HFF-Myc (cell line): Measurements from ENCODE around the gene CDR2L.
A peak's percentile ranks its signal among the peaks of the same experiment; 100 is the strongest.

ENCODE experiments used
- DNase-seq: peaks from one replicate; pipeline ENCODE4 v3.0.0-alpha.2; 2011; ENCODE audit warnings: low read depth; ENCODE audit errors: extremely low read depth
- H3K4me3 ChIP-seq: replicated peaks from 2 replicates; pipeline ENCODE4 v1.5.1; 2011; ENCODE audit warnings: low read depth, mild to moderate bottlenecking, control low read depth, low read length
- TF ChIP-seq, protein P1 (sequence below): IDR thresholded peaks from 2 replicates; pipeline ENCODE4 v1.5.1; 2012; ENCODE audit warnings: mild to moderate bottlenecking, low read depth, low read length, control low read depth; ENCODE audit errors: missing control alignments

CDR2L gene

DNA sequence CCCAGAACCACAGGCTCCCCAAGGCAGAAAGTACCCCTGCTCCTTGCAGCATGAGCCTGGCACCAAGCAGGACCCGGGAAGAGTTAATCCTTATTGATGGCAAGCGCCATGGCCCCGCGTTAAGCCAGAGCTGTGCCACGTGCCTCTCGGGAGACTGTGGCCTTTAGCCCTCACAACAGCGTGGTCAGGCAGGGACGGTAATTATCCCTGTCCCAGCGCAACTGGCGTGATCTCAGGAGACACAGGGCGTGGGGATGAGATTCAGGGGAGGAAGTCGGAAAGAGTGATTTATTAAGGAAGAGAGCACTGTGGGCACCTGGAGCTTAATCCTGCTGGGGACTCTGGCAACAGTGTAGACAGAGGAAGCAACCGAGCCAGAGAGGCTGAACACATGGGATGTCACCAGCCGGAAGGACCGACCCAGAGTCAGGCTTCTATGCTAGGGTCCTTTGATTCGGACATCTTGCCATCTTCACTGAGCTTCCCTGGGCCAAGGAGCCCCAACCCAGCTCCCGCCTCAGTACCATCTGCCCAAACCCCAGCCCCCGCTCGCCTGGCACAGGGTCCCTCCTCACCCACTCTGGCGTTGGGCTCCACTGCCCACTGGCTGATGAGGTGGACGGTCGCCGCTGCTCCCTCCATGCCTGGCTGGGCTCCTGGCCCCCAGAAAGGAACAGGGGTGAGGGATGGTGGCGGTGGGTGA is 34.9 kb upstream of the CDR2L start:
- H3K4me3 ChIP-seq: no peak overlapping the region
- TF ChIP-seq, protein P1, sequence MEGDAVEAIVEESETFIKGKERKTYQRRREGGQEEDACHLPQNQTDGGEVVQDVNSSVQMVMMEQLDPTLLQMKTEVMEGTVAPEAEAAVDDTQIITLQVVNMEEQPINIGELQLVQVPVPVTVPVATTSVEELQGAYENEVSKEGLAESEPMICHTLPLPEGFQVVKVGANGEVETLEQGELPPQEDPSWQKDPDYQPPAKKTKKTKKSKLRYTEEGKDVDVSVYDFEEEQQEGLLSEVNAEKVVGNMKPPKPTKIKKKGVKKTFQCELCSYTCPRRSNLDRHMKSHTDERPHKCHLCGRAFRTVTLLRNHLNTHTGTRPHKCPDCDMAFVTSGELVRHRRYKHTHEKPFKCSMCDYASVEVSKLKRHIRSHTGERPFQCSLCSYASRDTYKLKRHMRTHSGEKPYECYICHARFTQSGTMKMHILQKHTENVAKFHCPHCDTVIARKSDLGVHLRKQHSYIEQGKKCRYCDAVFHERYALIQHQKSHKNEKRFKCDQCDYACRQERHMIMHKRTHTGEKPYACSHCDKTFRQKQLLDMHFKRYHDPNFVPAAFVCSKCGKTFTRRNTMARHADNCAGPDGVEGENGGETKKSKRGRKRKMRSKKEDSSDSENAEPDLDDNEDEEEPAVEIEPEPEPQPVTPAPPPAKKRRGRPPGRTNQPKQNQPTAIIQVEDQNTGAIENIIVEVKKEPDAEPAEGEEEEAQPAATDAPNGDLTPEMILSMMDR: no peak
- DNase-seq: no peak

- TF ChIP-seq, protein P1: no peak
- DNase-seq: no peak
- no peak overlapping the region for H3K4me3 ChIP-seq
Observed at GRCh38 chr17:74953134-74953687, 34.2 kb upstream of the CDR2L start.

DNA sequence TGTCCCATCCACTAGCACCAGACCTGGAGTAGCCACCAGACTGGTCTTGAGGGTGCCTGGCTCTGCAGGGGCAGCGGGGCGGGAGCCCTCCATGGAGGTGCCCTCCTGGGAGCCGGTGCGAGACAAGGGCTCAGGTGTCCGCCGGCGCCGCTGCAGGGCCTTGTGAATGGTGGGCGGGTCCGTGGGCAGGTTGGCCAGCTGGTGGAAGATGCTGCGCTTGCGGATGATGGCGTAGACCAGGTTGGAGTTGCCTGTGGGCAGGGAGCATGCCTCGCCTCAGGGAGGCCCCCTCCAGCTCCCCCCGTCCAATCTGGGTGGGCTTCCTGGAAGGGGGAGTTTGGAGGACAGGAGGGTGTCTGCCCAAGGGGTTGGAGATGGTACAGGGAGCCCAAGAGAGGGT is 33.3 kb upstream of the CDR2L start:
- H3K4me3 ChIP-seq: no peak overlapping the region
- TF ChIP-seq, protein P1: no peak
- no peak for DNase-seq

DNA sequence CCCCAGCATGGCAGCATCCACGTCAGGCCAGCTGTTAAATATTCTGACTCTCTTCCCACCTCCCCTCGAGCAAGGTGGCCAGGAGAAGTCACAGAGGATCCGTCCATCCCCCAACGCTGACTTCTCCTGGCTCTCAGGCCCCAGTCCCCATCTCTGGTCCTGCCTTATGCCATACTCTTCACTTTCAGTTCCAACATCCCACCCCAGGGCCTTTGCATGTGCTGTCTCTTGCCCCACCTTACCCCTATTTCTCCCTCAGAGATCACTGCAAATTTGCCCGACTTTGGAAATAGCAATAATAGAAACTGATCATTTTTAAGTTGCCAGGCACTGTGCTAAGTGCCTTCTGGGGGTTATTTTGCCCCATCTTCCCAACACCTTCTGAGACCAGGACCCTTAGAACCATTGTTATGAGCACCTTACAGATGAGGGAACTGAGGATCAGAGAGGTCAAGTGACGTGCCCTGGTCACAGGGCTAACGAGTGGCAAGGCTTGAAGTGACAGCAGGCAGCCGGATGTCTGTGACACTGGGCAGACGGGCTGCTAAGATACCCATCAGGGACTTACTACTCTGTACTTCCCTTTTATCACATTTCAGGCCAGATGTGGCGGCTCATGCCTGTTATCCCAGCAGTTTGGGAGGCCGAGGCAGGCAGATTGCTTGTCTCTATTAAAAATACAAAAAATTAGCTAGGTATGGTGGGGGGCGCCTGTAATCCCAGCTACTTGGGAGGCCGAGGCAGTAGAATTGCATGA is 32.6 kb upstream of the CDR2L start:
- no peak overlapping the region for H3K4me3 ChIP-seq
- no peak for DNase-seq
- TF ChIP-seq, protein P1: no peak

DNA sequence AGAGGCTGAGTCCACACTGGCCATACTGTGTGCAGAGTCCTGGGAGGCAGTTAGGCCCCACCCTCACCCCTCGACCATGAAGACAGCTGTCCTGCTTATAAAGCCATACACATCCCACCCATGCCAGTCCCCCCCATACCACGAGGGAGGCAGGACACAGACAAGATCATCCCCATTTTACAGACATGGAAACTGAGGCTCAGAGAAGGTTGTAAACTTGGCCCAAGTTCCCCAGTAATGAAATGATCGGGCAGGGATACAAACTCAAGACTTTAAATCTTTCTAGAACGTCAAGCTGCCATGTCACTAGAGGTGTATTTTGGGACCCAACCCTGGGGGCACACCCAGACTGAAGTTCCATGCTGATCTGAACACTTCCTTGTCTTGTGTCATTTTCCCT is 31.3 kb upstream of the CDR2L start:
- DNase-seq: no peak
- TF ChIP-seq, protein P1: no peak

DNA sequence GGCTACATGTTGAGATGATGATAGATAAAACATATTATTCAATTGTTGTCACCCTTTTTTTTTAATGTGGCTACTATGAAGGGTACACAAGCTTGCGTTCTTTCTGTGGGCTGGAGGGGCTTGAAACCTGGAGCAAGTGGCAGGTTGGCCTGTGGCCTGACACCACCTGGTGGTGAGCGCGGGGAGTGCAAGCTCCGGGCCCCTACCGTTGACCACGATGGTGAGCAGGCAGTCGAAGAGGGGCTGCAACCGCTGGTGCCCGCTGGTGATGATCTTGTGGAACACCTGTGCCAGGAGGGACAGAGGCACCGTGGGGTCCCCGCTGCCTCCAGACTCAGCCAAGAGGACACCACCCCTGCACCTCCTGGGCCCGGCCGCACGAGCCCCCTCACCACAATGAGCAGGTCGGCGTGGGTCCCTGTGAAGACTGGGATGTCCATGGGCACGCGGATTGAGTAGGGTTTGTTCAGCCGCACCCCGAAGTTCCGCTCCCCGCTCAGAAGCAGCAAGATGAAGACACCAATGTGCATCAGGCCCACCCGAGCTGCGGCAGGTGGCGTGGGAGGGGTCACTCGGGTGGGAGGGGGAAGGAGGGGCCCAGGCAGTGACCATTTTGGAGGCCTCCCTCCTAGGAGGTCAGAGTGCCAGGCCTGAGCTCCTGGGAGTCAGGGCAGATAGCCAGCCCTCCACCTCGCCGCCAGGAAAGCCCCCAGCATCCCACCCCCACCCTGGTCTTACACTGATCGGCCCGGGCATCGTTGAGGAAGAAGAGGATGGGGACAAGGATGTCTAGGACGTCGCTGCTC is 29.3 kb upstream of the CDR2L start:
- no peak overlapping the region for H3K4me3 ChIP-seq
- TF ChIP-seq, protein P1: peak; percentile 91
- no peak for DNase-seq

More for the DNA sequence above, 31.3 kb upstream of the CDR2L start:
- no peak overlapping the region for H3K4me3 ChIP-seq
